ENCODE results near the gene PLPP3. TPM values are rescaled to one million over a fixed set of nuclear protein-coding genes. Genes with fewer than 3 reads are reported as not detected.

The PLPP3 gene
- total RNA-seq, 2 donors from 2014 or later = not detected

DNA sequence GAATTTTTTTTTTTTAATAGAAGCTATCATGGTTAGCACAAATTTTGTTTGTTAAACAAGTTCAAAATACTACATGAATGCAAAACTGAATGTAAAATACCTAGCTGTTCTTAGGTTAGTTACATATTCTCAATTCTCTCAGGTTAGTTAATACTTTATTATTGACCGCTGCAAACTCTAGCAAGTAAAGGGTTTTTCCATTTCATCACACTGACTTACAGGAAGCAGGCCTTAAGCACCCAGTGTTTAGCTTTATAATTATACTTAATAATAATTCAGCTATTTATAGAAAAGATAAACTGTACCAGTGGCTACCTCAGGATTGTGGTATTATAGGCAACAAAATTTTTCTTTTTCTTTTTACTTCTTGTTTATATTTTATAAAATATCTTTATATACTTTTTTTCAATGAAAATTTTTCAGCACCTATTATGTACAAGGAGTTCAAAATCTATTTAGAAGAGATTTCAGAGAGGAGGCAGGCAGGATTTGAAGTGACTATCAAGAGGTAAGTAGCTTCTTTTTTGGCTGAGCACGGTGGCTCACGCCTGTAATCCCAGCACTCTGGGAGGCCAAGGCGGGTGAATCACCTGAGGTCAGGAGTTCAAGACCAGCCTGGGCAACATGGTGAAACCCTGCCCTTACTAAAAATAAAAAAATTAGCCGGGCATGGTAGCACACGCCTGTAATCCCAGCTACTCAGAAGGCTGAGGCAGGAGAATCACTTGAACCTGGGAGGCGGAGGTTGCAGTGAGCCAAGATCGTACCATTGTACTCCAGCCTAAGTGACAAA is 17.9 kb downstream of the PLPP3 start:
- Mint-ChIP-seq H3K36me3 (no peaks in the 10 kb centered on the region), H3K9me3 (peaks cover 0 to 3% of the 10 kb centered on the region in 2 donors), H3K27ac (no peak overlapping the region)
- no peak for DNase-seq (ENCODE audit: low spot score in 2 of 2)
- no peak for ATAC-seq

DNA sequence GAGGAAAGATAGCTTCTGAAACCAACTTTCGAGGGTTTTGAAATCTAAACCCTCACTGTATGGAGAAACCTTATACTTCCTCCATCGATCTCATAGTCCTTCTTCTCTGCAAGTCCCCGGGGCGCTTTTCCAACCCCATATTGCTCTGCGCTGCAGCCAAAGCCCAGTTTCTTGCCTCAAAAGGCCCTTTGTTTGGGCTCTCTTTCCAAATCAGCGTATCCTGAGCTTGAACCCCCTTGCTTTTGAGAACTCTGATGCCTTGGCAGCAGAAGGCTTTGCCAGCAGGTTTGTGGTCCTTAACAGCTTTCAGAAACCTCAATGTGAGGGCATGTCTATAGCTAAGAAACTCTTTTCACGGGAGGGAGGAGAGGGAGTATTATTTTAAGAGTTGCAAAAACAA is 21.6 kb downstream of the PLPP3 start:
- Mint-ChIP-seq H3K27ac (no peak overlapping the region), H3K36me3 (no peaks in the 10 kb centered on the region), H3K9me3 (peaks cover 0 to 3% of the 10 kb centered on the region in 2 donors)
- DNase-seq (ENCODE audit: low spot score in 2 of 2) = no peak
- ATAC-seq = no peak

DNA sequence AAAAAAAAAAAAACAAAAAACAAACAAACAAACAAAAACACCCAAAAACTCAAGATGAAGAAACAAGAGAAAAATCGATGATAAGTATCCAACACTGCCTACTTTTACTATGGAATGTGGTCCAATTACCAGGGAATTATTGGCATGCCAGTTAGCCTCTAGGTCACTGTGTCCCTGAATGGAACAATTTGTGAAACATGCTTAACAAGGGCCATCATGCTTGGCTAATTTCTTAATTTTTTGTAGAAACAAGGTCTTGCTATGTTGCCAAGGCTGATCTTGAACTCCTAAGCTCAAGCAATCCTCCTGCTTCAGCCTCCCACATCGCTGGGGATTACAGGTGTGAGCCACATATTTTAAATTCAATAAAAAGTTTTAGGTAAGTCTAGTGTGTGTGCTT is 23.9 kb downstream of the PLPP3 start:
- Mint-ChIP-seq H3K27ac (no peak overlapping the region), H3K9me3 (peaks cover 0 to 3% of the 10 kb centered on the region in 2 donors), H3K36me3 (no peaks in the 10 kb centered on the region)
- DNase-seq (ENCODE audit: low spot score in 2 of 2) (no peak), ATAC-seq (no peak)

DNA sequence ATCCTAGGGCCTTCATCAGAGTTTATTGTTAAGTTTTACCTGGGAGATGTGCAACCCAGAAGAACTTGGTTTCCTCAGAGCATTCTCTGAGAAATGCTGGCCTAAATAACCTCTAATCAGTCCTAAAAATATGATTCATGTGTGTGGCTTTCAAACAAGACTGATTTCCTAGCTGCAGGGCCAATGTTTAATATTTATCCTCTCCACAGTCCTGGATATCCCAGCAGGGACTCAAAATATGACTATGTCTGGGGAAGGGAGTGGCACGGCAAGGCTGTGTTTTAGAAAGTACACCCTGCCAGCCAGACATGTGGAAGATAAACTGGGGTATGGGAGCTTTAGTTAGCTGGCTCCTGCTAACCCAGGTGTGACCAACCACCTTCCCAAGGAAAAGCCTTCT is 26.3 kb downstream of the PLPP3 start:
- no peaks in the 10 kb centered on the region for H3K36me3 Mint-ChIP-seq
- no peaks in the 10 kb centered on the region for H3K9me3 Mint-ChIP-seq
- DNase-seq (ENCODE audit: low spot score in 2 of 2) (no peak), ATAC-seq (no peak)
- H3K27ac Mint-ChIP-seq = no peak overlapping the region

DNA sequence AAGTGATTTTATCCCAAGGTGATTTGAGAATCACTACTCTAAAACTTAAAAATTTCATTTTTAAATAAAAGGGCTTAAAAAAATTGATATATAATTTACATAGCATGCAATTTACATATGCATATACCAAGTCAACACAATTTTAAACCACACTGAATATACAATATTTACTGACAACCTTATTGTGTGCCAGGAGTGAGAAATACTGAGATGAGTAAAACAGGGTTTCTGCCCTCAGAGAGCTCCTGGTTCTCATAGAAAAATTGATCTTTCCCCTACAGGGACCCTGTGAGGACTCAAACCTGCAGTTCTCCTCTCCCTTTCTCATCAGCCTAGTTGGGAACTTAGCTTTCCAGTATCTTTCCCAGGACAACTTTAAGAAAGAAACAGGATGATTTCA is 27.0 kb downstream of the PLPP3 start:
- ATAC-seq = no peak

DNA sequence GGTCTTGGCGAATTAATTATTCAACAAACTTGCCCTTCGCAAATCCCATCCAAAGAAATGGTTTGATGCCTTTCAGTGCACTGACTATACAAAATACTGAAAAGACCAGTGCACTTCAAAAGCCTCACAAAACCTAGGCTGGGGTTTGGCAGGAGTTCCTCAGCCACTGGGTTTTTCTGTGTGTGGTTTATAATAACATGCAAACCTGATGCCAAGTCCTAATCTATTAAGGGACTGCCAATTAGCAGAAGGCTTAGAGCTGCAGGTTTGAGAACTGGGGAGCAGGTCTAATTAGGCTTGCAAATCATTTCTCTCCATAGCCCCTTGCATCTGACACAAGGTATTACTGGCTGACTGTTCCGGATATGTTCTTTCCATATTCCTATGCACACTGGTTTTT is 27.7 kb downstream of the PLPP3 start:
- ATAC-seq = no peak
- H3K9me3 Mint-ChIP-seq = no peaks in the 10 kb centered on the region
- H3K27ac Mint-ChIP-seq = no peak overlapping the region
- H3K36me3 Mint-ChIP-seq = no peaks in the 10 kb centered on the region
- DNase-seq (ENCODE audit: low spot score in 2 of 2) = no peak

More for the DNA sequence above, 27.0 kb downstream of the PLPP3 start:
- Mint-ChIP-seq H3K27ac (no peak overlapping the region), H3K36me3 (no peaks in the 10 kb centered on the region), H3K9me3 (no peaks in the 10 kb centered on the region)
- DNase-seq (ENCODE audit: low spot score in 2 of 2) = no peak

DNA sequence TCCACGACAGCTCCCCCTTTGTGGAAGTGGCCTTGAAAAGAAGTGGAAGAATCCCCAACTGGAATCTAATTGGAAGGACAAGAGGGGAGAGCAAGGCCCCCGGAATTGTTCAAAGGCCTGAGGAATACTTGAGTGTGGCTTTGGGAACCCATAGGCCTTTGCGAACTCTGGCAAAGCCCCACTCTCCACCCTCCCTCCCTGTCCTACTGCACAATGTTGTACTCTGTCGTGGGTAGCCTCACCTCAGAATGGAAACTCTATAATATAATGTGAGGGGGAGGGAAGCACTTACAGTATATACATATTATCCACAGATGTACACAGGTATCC is 28.5 kb downstream of the PLPP3 start:
- no peaks in the 10 kb centered on the region for H3K9me3 Mint-ChIP-seq
- no peaks in the 10 kb centered on the region for H3K36me3 Mint-ChIP-seq
- no peak overlapping the region for H3K27ac Mint-ChIP-seq
- no peak for DNase-seq (ENCODE audit: low spot score in 2 of 2)
- ATAC-seq = no peak

DNA sequence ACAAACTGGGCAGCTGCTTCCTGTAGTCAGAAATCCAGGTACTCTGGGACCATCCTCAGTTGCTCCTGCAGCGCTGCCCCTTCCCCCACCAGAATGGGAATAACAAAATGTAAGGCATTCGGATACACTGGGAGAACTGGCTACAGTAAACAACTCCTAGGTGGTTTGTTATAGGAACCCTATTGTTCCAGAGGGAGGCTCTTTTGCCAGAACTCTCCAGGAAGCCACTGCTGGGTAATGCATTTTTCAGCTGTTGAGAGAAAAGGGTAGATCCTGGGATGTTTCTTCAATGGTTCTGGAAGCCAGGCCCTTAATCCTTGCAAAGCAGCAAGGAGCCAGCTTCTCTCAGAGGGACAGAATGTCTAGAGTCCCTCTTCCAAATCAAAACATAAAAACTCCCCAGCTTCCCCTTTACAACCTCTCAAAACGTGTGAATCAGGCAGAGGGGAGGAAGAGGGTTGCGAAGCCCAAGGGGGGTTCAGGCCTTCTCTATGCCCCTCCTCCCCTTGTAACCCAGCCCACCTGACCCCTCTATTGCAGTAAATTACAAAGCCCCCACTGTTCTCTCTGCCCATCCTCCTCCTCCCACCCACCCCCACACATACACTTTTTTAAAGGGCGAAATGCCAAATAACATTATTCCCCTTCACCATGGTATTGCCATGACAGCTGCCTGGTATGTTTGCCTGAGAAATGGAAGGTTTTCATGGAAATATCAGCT is 29.1 kb downstream of the PLPP3 start:
- ATAC-seq = no peak
- no peak for DNase-seq (ENCODE audit: low spot score in 2 of 2)
- Mint-ChIP-seq H3K9me3 (no peaks in the 10 kb centered on the region), H3K27ac (no peak overlapping the region), H3K36me3 (no peaks in the 10 kb centered on the region)

DNA sequence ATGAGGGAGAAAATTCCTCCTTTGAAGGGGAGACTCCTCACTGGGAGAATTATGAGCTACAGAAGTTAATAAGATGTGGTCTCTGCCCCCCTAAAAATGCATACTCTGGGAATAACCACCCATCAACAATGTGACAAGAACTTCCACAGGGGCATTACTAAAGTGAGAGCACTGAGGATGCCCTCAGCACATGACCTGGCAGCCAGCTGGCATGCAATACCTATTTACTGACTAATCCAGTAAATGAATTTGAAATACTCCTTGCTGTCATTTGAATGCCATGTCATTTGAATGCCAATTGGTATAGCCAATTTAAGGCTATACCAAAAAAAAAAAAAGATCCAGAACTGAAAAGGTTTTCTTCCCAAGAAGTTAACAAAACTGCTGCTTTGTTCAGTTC is 30.8 kb downstream of the PLPP3 start:
- no peak for ATAC-seq
- no peaks in the 10 kb centered on the region for H3K36me3 Mint-ChIP-seq
- no peak overlapping the region for H3K27ac Mint-ChIP-seq
- no peaks in the 10 kb centered on the region for H3K9me3 Mint-ChIP-seq
- no peak for DNase-seq (ENCODE audit: low spot score in 2 of 2)

DNA sequence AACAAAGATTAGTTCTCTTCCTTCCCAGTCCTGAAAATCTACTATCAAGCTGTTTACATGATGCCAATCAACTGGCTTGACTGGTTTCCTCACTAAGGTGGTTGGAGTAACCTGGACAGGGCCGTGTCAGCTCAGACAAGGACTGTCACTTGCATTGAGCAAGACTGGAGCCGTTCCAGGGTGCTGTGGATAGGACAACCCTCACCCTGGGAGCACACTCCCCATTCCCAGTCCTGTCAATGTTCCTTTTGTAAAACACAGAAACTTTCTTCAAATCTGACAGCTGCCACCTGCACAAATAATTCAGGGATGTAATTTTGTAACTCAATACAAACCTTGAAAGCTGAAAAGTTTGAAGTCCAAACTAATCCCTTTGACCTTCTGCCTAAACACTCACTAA is 31.4 kb downstream of the PLPP3 start:
- ATAC-seq = no peak

DNA sequence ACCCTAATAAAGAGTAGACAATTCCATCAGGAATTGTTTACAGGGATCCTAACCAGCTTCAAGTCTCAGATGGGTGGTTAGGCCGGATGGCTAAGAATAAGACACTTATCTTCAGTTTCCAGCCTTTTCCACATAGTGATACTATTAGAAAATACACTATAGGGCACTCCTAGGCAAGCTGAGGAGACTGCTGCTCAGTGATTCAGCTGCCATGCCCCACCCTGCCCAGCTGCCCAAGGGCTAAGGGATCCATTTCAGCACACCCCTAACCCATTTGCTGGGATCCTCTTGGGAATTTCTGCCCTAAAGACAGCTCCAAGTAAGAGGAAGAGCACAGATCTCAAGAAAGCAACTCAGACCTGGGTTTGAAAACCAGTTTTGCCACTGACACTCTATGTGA is 31.9 kb downstream of the PLPP3 start:
- DNase-seq (ENCODE audit: low spot score in 2 of 2) (no peak), ATAC-seq (no peak)
- no peaks in the 10 kb centered on the region for H3K36me3 Mint-ChIP-seq
- H3K27ac Mint-ChIP-seq = no peak overlapping the region
- H3K9me3 Mint-ChIP-seq = no peaks in the 10 kb centered on the region

More for the DNA sequence above, 31.4 kb downstream of the PLPP3 start:
- DNase-seq (ENCODE audit: low spot score in 2 of 2) = no peak
- Mint-ChIP-seq H3K36me3 (no peaks in the 10 kb centered on the region), H3K27ac (no peak overlapping the region), H3K9me3 (no peaks in the 10 kb centered on the region)

DNA sequence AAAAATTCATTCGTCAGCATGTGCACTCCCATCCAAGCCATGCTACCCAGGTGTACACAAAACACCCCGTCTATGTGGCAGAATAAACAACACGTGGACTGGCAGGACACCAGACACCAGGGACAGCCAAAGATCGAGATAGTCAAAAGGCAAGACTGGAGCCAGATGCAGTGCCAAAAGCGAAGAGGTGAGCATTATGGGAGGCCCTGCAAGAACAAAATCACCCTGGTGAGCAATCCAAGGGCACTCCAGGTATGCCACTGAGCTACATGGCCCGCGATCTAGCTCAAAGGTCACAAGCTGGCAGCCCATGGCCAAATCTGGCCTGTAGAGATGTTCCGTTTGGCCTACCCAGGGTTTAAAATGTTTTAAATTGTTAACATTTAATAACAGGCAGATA is 33.7 kb downstream of the PLPP3 start:
- H3K9me3 Mint-ChIP-seq = no peaks in the 10 kb centered on the region
- DNase-seq (ENCODE audit: low spot score in 2 of 2) (no peak), ATAC-seq (no peak)
- H3K36me3 Mint-ChIP-seq = no peaks in the 10 kb centered on the region
- H3K27ac Mint-ChIP-seq = no peak overlapping the region

DNA sequence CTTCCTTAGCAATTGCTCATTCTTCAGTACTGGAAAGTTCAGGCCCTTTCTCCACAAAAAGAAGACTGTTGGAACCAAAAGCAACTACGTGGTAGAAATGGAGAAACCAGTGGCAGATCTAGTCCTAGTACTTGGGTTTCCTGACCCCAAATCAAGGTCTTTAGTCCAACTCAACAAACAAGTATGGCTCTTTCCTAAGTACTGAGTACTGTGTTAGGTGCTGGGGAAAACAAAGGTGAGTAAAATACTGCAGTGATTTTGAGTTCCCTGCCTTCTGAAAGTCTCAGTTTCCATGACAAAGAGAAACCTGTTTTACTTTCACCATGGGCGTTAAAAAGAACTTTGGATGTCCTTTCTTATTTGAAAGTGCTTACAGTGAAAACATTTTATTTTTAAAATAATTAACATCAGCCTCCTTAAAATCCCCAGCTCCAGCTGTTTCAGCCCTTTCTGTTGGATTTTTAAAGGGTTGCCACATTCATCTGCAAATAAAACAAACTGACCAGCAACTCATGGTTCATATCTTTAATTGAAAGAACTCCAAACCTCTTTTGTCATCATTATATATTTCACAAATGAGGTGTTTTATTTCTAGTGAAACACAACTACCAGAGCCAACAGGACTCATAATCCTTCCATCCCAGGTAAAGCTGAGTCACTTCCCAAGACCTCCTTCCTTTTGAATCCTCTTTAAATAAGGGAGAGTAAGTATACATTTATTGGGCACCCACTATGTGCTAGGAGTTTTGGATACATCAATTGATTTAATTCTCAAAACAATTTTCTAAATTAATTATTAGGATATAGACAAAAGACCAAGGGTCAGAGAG is 35.4 kb downstream of the PLPP3 start:
- no peaks in the 10 kb centered on the region for H3K36me3 Mint-ChIP-seq
- no peak overlapping the region for H3K27ac Mint-ChIP-seq
- no peaks in the 10 kb centered on the region for H3K9me3 Mint-ChIP-seq
- DNase-seq (ENCODE audit: low spot score in 2 of 2) (no peak), ATAC-seq (no peak)

DNA sequence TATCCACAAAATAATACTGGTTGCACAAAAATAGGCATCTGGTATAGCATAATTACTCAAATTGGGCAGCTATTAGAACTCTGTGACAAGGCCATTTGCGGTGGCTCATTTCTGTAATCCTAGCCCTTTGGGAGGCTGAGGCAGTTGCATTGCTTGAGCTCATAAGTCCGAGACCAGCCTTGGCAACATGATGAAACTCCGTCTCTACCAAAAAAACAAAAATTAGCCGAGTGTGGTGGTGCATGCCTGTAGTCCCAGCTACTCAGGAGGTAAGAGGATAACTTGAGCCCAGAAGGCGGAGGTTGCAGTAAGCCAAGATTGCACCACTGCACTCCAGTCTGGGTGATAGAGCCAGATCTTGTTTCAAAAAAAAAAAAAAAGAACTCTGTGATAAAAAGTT is 36.7 kb downstream of the PLPP3 start:
- DNase-seq (ENCODE audit: low spot score in 2 of 2) (no peak), ATAC-seq (no peak)
- H3K27ac Mint-ChIP-seq = no peak overlapping the region
- H3K36me3 Mint-ChIP-seq = no peaks in the 10 kb centered on the region
- peaks cover 0 to 3% of the 10 kb centered on the region in 2 donors for H3K9me3 Mint-ChIP-seq

DNA sequence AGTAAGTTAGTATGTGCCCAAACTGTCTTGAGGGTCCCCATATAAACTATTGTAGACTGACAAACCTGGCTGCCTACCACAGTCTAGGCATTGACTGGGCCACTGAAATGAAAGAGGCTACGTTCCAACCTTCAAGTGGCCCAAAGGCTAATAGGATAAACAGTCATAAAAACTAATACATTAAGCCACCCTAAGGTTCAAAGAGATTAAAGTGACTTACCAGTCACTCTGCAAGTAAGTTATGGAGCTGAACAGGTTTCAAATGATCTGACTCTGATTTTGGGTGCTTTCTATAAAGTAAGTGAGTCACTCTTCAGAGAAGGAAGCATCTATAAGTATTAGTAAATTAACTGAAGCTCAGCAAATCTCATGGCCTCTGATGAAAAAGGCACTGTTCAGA is 38.0 kb downstream of the PLPP3 start:
- H3K36me3 Mint-ChIP-seq = no peaks in the 10 kb centered on the region
- DNase-seq (ENCODE audit: low spot score in 2 of 2) = no peak
- peaks cover 0 to 6% of the 10 kb centered on the region in 2 donors for H3K9me3 Mint-ChIP-seq
- H3K27ac Mint-ChIP-seq = no peak overlapping the region
- ATAC-seq = no peak

DNA sequence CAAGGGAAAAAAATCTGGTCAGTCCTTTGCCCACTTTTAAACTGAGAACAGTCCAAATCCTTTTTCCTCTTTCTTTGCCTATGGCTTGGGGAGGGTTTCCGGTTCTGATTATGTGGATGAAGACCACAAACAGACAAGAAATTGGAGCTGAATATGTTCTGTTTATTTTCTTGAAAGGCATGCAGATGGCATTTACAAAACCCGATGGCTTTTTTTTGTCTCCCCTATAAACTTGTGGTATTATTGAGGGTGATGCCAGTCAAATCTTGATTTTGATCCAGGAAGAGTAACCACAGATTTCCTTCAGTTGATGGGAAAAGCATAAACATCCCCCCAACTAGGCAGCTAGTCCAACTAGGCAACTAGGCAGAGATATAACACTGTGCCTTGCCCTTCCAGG is 38.9 kb downstream of the PLPP3 start:
- peaks cover 0 to 6% of the 10 kb centered on the region in 2 donors for H3K9me3 Mint-ChIP-seq
- no peak for DNase-seq (ENCODE audit: low spot score in 2 of 2)
- H3K36me3 Mint-ChIP-seq = no peaks in the 10 kb centered on the region
- no peak overlapping the region for H3K27ac Mint-ChIP-seq
- no peak for ATAC-seq

DNA sequence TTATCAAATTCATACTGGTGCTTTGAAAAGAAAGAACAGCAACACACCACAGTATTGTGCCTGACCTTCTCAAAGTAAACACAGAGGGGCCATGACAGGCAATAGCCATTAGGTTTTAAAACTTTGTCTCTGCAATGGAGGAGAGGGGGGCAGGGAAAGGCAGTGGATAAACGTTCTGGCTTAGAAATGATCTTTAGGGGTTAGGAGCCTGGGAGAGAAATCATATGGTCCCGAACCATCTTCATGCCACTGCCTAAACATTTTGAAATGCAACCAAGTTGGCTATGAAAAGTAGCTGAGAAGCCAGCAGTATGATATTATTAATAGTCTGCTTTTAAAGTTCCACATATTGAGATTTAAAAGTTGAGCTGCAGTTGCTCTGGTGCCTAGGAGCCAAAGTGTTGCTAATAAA is 39.8 kb downstream of the PLPP3 start:
- no peak for DNase-seq (ENCODE audit: low spot score in 2 of 2)
- H3K36me3 Mint-ChIP-seq = no peaks in the 10 kb centered on the region
- no peak overlapping the region for H3K27ac Mint-ChIP-seq
- ATAC-seq = no peak
- H3K9me3 Mint-ChIP-seq = peaks cover 0 to 6% of the 10 kb centered on the region in 2 donors
